GM18951 (cell line): ENCODE results near the gene LRIT1.

Experiments
- POLR2A ChIP-seq: IDR thresholded peaks from 4 replicates; pipeline ENCODE4 v1.6.1; 2011; ENCODE audit warnings: mild to moderate bottlenecking; ENCODE audit not compliant: insufficient read length, insufficient read depth; ENCODE audit errors: extremely low read depth
- in situ Hi-C: fragments of 300-500 bp; cut with MboI; formaldehyde crosslinking; loops from one replicate; pipeline ENCODE4 v1.12.0; 2022; ENCODE audit warnings: low sequenced_read_pairs, mixed read lengths, inconsistent platforms; ENCODE audit not compliant: unreplicated experiment

LRIT1 gene

GRCh38 chr10:84214612-84215235, 26.6 kb downstream of the LRIT1 start:
- in situ Hi-C loops: loop anchor here (5.0 kb wide), 1 partner anchor 67 kb away; no protein-coding TSS in a partner anchor
- TF ChIP-seq POLR2A: no peak

- in situ Hi-C loops: loop anchor here (5.0 kb wide), 1 partner anchor 67 kb away; no protein-coding TSS in a partner anchor
Measured at GRCh38 chr10:84214046-84214572, 27.2 kb downstream of the LRIT1 start.

GRCh38 chr10:84213076-84213475, 28.3 kb downstream of the LRIT1 start:
- in situ Hi-C loops: loop anchor here (5.0 kb wide), 1 partner anchor 66 kb away; no protein-coding TSS in a partner anchor
- no peak for TF ChIP-seq POLR2A

More at GRCh38 chr10:84214046-84214572, 27.2 kb downstream of the LRIT1 start:
- TF ChIP-seq POLR2A: no peak

- in situ Hi-C loops: loop anchor here (5.0 kb wide), 1 partner anchor 65 kb away; no protein-coding TSS in a partner anchor
- no peak for TF ChIP-seq POLR2A
Measured at GRCh38 chr10:84212014-84212413, 29.3 kb downstream of the LRIT1 start.

- TF ChIP-seq POLR2A: no peak
- in situ Hi-C loops: loop anchor here (5.0 kb wide), 1 partner anchor 64 kb away; no protein-coding TSS in a partner anchor
Measured at GRCh38 chr10:84211566-84211965, 29.8 kb downstream of the LRIT1 start.

- in situ Hi-C loops: no loop called here
- no peak for TF ChIP-seq POLR2A
Measured at GRCh38 chr10:84208023-84208422, 33.3 kb downstream of the LRIT1 start.

- no peak for TF ChIP-seq POLR2A
- in situ Hi-C loops: no loop called here
Measured at GRCh38 chr10:84205853-84206525, 35.4 kb downstream of the LRIT1 start.

GRCh38 chr10:84205049-84205852, 36.1 kb downstream of the LRIT1 start:
- in situ Hi-C loops: no loop called here
- TF ChIP-seq POLR2A: no peak

- no peak for TF ChIP-seq POLR2A
- in situ Hi-C loops: no loop called here
Measured at GRCh38 chr10:84204610-84205009, 36.7 kb downstream of the LRIT1 start.

- no peak for TF ChIP-seq POLR2A
- in situ Hi-C loops: no loop called here
Measured at GRCh38 chr10:84204122-84204521, 37.2 kb downstream of the LRIT1 start.

- in situ Hi-C loops: no loop called here
- no peak for TF ChIP-seq POLR2A
Measured at GRCh38 chr10:84202349-84202748, 39.0 kb downstream of the LRIT1 start.

GRCh38 chr10:84201682-84202081, 39.7 kb downstream of the LRIT1 start:
- in situ Hi-C loops: no loop called here
- no peak for TF ChIP-seq POLR2A

- in situ Hi-C loops: no loop called here
Measured at GRCh38 chr10:84201244-84201606, 40.1 kb downstream of the LRIT1 start.

More at GRCh38 chr10:84201244-84201606, 40.1 kb downstream of the LRIT1 start:
- no peak for TF ChIP-seq POLR2A
